T-helper 2 cell (primary cell): ENCODE data around the gene ARHGAP45.

Experiments
- DNase-seq, 5 experiments: peaks; one replicate each; pipeline versions ENCODE4 v3.0.0 to v3.0.0-alpha.2; 2012 to 2022

The ARHGAP45 gene

DNA sequence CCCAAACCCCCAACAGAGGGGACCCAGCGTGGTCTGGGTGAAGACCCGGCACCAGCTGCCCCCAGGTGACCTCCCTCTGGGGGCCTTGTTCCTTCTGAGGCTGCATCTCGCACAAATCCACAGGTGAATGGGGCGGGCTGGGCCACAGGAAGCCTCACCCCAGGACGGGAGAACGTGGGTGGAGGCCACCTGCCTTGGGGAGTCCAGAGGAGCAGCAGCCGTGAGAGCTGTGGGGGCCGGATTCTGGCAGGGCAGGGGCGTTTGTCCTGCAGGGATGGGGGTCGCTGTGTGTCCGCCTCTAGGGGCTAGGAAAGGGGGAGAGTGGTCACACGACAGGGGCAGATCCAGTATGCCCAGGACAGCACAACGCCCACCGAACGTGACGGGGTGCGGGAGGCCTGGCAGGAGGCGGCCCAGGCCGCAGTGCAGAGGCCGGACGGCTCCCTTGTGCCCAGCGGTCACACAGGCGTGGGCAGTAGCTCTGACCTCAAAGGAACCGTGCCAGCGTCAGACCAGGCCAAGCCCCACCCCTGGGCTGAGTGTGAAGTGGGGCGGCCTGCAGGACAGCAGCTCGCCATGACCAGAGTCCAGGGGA lies 21.5 kb downstream of the ARHGAP45 start:
- no peak for DNase-seq

DNA sequence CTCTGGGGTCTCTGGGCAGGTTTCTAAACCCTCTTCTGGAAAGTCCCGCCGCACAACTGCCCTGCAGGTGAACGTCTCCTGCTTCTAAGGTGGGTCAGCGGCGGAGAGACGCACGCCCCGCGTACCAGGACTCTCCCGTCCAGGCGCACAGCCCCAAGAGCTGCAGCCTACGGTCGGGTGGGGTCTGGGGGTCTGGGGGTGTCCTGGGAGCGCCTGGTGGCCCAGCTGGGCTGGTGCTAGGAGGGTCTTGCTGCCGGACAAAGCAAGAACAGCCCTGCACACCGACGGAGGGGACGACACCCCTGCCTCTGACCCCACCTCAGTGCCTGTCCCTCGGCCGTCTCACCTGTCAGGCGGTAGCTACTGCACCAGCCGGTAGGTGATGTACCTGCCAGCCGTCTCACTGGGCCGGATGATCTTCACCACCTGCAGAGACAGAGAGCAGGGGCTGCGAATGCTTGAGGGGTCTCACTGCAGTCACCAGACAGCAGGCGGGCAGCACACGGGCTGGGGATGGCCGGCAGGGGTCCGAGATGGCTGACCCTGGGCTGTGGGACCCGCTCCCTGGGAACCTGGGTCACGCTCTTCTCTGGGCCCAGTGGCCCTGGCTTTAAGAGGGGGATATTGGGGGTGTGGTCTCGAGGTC lies 22.3 kb downstream of the ARHGAP45 start:
- no peak for DNase-seq

- peak in 1 of 5 experiments; percentile 67 for DNase-seq
Observed at GRCh38 chr19:1089891-1090290, 22.9 kb downstream of the ARHGAP45 start.

DNA sequence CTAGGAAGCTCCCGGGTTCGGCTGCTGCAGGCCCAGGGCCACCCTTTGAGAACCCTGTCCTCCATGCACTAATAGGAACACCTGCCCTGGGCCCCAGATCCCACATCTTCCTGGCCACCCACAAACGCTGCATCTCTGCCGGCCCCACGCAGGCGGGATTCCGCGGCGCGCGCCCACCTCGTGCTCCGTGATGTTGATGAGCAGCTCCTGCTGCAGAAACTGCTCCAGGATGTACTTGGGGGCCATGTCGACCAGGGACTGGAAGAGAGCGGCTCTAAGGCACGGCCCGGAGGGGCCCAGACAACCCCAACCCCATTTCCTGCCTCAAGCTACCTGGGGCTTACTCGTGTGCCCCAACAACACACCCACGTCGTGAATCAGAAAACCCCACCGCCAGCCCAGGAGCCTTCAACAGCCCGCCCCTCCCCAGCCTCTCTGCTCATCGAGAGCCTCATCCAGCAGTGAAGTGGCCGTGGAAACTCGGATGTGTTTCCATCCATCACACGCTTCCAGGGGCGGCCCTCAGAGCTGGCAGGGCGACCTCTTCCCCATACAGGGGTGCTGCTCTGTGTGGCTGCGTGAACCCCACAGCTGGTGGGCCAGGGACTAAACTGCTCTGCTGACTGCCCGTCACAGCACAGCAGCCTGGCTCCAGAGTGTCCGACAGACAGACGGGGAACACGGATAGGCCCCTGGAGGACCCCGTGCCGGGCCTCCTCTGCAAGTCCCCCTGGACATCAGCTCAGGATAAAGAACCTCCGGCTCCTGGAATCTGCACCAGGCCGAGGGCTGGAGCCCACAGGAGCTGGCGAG lies 24.0 kb downstream of the ARHGAP45 start:
- DNase-seq: no peak

DNA sequence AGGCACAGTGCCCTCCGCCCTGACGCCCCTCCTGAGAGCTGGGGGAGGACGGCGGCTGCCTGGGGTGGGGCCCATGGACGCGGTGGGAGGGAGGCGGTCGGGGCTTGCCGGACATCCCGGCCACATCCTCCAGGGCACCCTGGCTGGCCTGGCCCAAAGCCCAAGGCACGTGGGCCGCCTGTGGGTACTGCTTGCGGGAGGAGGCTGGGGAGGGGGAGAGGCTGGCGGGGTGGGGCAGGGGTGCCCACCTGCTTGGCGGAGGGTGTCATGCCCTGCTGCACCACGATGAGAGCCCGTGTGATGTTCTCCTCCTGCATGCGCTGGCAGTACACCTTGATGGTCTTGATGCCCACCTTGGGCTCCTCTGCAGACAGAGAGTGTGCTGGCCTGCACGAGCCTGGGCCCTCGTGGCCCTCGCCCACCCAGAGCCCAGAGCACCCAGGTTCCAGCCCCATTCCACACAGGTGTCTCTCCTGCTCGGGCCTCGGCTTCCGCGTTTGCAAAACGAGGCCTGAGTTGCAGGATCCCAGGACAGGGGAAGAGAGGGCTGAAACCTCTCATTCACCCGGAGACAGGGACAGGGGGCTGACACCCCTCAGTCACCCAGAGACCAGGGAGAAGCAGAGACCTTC lies 24.7 kb downstream of the ARHGAP45 start:
- no peak for DNase-seq

- DNase-seq: no peak
Observed at GRCh38 chr19:1093330-1093729, 26.4 kb downstream of the ARHGAP45 start.

GRCh38 chr19:1093811-1094553 lies 27.0 kb downstream of the ARHGAP45 start:
- DNase-seq: no peak

GRCh38 chr19:1094655-1094977 lies 27.6 kb downstream of the ARHGAP45 start:
- no peak for DNase-seq

DNA sequence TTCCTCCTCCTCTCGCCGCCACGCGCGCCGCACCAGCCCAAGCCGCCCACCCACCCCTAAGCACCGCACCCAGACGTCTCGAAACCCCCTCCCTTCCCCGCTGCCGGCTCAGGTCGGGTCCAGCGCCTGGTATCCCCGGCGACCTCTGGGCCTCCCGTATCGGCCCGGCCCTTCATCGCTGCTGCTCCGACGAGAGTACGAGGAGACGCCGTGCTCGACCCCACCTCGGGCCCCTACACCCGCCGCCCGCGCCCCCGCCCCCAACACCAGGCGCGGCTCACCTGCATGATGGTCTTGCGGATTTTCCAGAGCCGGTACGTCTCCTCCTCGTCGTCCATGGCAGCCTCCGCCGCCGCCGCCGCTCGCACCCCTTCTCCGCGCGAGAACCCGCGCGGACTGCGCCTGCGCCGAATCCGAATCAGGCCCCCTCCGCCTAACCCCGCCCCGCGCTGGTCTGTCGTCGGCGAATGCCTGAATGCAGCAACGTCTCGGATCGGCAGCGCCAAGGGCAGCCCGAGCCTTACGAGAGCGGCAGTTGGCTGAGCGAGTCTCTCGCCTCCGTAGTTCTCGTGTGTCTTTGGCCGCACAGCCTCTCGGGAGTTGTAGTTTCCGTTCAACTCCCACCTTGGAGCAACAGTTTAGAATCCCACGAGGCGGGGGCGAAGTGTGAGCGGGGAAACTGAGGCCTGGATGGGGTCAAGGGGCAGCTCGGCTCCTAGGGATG lies 28.2 kb downstream of the ARHGAP45 start, which contains the start of gene POLR2E:
Gene POLR2E, minus strand, starts transcription at position 398 of the 724 bp plus-strand sequence. Its CDS starts 60 bp downstream, at position 338.
- DNase-seq: peak; percentile 95 to 98 (median 98)

- DNase-seq: no peak
Observed at GRCh38 chr19:1097810-1098176, 30.8 kb downstream of the ARHGAP45 start.

DNA sequence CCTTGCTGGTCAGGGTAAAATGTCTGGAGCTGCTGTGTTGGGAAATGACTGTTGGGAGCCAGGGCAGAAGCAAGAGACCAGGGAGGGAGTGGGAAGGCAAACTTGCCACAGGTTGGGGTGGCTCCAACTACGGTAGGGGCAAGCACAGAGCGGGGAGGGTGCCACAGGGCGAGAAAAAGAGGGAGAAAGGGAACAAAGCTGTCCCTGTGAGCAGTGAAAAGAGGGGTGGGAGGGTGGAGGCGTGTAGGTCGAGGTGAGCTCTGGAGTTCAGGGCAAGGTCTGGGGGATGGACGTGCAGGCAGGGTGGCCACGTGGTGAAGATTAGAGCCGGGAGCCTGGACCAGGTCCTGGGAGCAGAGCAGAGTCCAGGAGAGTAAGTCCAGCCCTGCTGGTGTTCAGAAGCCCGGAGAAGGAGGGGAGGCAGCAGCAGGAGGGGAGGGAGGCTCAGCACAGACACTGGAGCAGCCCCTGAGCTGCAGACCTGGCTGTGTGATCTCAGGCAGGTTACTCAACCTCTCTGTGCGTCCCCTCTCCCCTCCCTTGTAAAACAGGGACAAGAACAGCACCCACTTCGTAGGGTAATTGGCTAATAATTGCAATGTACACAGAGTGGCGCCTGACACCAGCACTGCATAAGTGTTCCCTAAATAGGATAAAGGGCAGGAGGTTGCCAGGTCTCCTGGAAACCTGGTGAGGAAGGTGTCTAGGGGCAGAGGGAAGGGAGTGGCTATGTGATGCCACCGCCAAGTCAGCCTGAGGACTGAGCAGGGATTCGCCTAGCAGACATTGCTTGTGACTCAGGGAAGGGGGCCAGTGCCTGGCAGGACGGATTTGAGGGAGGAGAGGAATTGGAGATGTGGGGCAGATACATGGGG lies 31.4 kb downstream of the ARHGAP45 start:
- no peak for DNase-seq

GRCh38 chr19:1101337-1101698 lies 34.4 kb downstream of the ARHGAP45 start:
- DNase-seq: no peak

GRCh38 chr19:1102407-1103131 lies 35.6 kb downstream of the ARHGAP45 start:
- peak in 3 of 5 experiments; percentile 63 to 85 (median 65) for DNase-seq

GRCh38 chr19:1103132-1103707 lies 36.3 kb downstream of the ARHGAP45 start:
- peak in 1 of 5 experiments; percentile 3 for DNase-seq

GRCh38 chr19:1103708-1104310 lies 36.8 kb downstream of the ARHGAP45 start, which contains the start of gene GPX4:
Gene GPX4 (plus strand): TSS chr19:1103994. CDS start chr19:1104044, 50 bp downstream.
- peak; percentile 95 to 99 (median 98) for DNase-seq

DNA sequence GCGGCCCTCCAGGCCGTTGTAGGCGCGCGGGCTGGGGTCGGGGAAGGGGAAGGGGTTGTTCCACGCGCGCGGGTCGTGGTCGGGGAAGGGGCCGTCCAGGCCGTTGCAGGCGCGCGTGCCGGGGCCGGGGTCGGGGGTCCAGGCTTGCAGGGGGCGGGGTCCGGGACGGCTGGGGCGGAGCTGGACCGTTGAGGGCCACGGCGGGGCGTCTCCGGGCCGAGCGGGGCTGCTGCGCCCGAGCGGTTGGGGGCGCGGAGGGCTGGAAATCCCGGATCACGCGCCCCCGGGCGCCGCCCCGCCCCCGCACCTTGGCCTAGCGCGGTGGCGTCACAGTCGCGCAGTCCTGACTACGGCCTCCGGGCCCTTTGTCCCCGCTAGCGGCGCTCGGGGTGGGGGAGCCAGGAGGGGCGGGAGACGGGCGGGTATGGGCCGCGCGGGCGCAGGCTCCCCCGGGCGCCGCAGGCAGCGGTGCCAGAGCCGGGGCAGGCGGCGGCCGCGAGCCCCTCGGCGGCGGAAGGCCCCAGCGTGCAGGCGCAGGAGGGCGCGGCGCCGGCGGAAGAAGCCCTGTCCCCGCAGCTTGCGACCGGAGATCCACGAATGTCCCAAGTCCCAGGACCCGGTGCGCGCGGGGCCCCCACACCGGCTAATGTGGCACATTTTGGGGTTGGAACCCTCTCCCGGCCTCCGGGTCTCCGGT lies 37.5 kb downstream of the ARHGAP45 start:
- peak; percentile 61 to 75 (median 74) for DNase-seq

DNA sequence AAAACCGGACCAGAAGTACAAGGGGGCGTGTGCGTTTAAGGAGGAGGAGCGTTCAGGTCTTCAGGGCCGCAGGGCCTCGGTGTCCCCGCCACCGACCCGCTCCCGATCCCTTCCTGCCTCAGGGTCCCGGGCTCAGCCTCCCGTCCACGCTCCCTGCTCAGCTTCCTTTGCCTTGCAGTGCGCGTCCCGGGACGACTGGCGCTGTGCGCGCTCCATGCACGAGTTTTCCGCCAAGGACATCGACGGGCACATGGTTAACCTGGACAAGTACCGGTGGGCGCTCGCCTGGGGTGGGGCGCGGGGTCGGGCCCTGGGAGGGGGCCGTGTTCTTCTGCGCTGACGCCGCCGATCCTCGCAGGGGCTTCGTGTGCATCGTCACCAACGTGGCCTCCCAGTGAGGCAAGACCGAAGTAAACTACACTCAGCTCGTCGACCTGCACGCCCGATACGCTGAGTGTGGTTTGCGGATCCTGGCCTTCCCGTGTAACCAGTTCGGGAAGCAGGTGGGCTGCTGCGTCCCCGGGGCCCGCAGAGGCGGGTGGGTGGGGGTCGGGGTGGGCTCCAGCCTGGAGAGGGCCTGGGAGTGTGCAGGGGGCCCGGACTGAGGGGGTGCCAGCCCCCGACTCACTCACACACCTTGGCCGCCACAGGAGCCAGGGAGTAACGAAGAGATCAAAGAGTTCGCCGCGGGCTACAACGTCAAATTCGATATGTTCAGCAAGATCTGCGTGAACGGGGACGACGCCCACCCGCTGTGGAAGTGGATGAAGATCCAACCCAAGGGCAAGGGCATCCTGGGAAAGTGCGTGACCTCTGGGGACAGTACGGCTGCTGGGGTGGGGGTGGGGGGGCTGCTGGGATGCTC lies 38.3 kb downstream of the ARHGAP45 start:
- DNase-seq: peak in 1 of 5 experiments; percentile 7
